AG04450 (cell line): Measurements from ENCODE around the gene COG1. TPM values are rescaled to one million over a fixed set of nuclear protein-coding genes. Genes with fewer than 3 reads are reported as not detected.

ENCODE experiments used
- CTCF ChIA-PET: fragments of 300-600, 350-600 bp; formaldehyde crosslinking; extraction: SDS; loops from one replicate; lab custom pipeline; 2022; ENCODE audit warnings: antibody characterized with exemption, inconsistent platforms; lab: Charles Lee
- POLR2A ChIA-PET: fragments of 350-600 bp; formaldehyde crosslinking; extraction: SDS; loops from one replicate; lab custom pipeline; 2021; ENCODE audit warnings: antibody characterized with exemption, inconsistent platforms; lab: Yijun Ruan, JAX
- DNase-seq: peaks from one replicate; pipeline ENCODE4 v3.0.0-alpha.2; 2011; ENCODE audit warnings: low read depth, low spot score
- H3K27ac ChIP-seq: one replicate; pipeline ENCODE4 v1.5.1; 2012; ENCODE audit warnings: low read depth, low read length, control low read depth
- H3K27me3 ChIP-seq: one replicate; pipeline ENCODE4 v1.6.0; 2012; ENCODE audit warnings: low read length; ENCODE audit not compliant: control insufficient read depth, insufficient read depth
- H3K4me3 ChIP-seq: 2 replicates; pipeline ENCODE4 v1.5.1; 2011; ENCODE audit warnings: mild to moderate bottlenecking, low read depth, low read length, control low read depth
- H3K9me3 ChIP-seq: 2 replicates; pipeline ENCODE4 v1.5.1; 2012; ENCODE audit warnings: low read length; ENCODE audit not compliant: control insufficient read depth, insufficient read depth
- polyA plus RNA-seq: library from polyadenylated mRNA; depleted of rRNA; stranded (reverse); fragments of >200 nt; gene quantifications from 2 replicates; pipeline ENCODE4 v1.2.3, GENCODE V29; 2011
- TF ChIP-seq, protein P1 (sequence below): IDR thresholded peaks from 2 replicates; pipeline ENCODE4 v1.5.1; 2011; ENCODE audit warnings: low read depth, low read length, control low read depth, inconsistent platforms

The COG1 gene
- polyA plus RNA-seq, 1 experiment, result 30.2 TPM

DNA sequence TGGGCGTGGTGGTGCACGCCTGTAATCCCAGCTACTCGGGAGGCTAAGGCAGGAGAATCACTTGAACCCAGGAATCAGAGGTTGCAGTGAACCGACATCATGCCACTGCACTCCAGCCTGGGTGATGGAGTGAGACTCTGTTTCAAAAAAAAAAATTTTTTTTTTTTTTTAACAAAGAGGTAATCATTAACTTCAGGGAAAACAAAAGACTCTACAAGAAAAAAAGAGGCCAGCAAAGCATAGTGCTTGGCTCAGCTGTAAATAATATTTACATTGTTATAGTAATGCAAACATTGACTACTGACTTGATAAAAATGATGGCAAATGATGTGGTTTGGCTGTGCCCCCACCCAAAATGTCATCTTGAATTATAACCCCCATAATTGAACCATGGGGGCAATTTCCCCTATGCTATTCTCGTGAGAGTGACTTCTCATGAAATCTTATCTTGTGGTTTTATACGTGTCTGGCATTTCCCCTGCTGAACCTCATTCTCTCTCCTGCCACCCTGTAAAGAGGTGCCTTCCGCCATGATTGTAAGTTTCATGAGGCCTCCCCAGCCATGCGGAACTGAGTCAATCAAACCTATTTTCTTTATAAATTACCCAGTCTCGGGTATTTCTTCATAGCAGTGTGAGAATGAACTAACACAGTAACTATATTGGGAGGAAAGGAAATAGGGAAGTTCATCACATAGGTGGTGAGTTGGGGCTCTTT lies 40.8 kb upstream of the COG1 start:
- ChIA-PET POLR2A (no interaction called here), CTCF (interaction anchor here (1.1 kb wide), 1 partner anchor 595 kb away, joined by 3 read pairs; no protein-coding TSS in a partner anchor)
- Histone ChIP-seq H3K4me3 (no peak overlapping the region), H3K27ac (no peak overlapping the region), H3K27me3 (peaks cover 5% of the 10 kb centered on the region), H3K9me3 (no peaks in the 10 kb centered on the region; the same call in none of the 2 replicates)
- TF ChIP-seq, protein P1, sequence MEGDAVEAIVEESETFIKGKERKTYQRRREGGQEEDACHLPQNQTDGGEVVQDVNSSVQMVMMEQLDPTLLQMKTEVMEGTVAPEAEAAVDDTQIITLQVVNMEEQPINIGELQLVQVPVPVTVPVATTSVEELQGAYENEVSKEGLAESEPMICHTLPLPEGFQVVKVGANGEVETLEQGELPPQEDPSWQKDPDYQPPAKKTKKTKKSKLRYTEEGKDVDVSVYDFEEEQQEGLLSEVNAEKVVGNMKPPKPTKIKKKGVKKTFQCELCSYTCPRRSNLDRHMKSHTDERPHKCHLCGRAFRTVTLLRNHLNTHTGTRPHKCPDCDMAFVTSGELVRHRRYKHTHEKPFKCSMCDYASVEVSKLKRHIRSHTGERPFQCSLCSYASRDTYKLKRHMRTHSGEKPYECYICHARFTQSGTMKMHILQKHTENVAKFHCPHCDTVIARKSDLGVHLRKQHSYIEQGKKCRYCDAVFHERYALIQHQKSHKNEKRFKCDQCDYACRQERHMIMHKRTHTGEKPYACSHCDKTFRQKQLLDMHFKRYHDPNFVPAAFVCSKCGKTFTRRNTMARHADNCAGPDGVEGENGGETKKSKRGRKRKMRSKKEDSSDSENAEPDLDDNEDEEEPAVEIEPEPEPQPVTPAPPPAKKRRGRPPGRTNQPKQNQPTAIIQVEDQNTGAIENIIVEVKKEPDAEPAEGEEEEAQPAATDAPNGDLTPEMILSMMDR, result no peak
- no peak for DNase-seq

DNA sequence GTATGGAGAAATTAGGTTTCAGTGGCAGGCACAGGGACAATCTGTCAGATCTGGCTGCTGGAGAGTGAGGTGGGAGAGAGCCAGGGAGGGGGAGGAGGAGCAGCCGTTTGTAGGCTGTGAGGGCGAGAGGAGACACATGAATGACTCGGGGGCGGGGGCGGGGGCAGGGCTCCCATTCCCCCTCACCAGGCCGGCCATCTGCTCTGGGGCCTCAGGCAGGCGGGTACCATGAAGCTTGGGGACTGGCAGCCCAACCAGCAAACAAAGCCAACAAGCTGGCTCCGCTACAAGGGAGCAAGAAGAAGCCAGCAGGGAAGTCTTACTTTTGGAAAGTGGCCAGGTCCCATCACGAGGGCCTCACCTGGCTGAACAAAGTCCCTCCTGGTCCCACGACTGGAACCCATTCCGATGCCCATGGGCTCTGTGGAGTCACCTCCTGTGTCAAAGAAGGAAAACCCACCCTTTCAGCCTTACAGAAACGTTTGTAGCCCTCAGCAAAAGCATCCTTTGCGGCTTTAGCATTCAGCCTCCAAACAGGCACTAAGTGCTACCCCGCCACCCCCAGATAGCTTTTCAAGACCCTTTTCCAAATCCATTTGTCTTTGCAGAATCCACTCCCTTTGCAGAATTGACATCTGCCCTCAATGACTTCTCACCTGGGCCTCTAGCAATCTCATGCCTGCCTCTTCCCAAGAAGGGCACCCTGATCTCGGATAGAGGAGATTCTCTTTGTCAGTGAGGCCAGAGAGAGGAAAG lies 37.3 kb upstream of the COG1 start:
- DNase-seq, result no peak
- H3K9me3 ChIP-seq, result no peaks in the 10 kb centered on the region; the same call in 1 of the 2 replicates
- ChIA-PET POLR2A (no interaction called here), CTCF (interaction anchor here (0.7 to 3.9 kb wide), 12 partner anchors 11 to 597 kb away, joined by 3 to 35 read pairs (median 4); partner anchors contain the start of gene SSTR2)
- H3K4me3 ChIP-seq, result no peak overlapping the region
- H3K27me3 ChIP-seq, result peaks cover 8% of the 10 kb centered on the region
- TF ChIP-seq, protein P1, result no peak
- H3K27ac ChIP-seq, result no peak overlapping the region

DNA sequence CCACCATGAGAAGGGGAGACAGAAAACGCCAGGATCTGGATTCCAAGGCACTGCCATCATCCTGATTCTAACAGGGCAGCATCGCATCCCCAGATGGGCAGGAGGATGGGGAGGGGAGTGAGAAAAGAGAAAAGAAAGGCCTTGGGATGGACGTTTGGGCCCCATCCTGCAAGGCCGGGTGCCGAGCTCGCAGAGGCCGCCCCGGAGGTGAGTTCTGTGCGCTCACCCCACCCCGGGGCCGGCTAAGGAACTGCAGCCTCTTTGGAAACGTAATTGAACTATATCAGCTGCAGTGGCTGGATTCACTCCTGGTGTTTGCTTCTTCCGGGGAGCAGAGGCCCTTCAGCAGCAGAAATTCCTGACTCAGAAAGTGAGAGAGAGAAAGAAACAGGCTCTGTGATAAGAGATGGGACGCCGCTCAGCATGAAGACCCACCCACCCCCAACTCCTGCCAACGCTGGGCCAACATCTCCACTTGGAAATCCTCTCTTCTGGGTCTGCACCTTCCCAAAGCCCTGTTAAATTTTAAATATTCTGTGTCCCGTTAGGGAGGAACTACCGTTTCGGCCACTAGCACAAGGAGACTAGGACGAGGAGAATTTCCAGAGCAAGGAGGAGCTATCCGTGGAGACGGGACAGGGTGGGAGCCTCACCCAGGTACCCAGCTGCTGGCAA lies 36.6 kb upstream of the COG1 start:
- DNase-seq, result peak; percentile 27
- H3K4me3 ChIP-seq, result no peak overlapping the region
- ChIA-PET CTCF (interaction anchor here (0.6 to 3.9 kb wide), 17 partner anchors 10 to 598 kb away, joined by 3 to 35 read pairs (median 4); partner anchors contain the start of gene SSTR2), POLR2A (no interaction called here)
- TF ChIP-seq, protein P1, result peak; percentile 85
- H3K27ac ChIP-seq, result no peak overlapping the region
- peaks cover 15% of the 10 kb centered on the region for H3K27me3 ChIP-seq
- H3K9me3 ChIP-seq, result no peaks in the 10 kb centered on the region; the same call in 1 of the 2 replicates

DNA sequence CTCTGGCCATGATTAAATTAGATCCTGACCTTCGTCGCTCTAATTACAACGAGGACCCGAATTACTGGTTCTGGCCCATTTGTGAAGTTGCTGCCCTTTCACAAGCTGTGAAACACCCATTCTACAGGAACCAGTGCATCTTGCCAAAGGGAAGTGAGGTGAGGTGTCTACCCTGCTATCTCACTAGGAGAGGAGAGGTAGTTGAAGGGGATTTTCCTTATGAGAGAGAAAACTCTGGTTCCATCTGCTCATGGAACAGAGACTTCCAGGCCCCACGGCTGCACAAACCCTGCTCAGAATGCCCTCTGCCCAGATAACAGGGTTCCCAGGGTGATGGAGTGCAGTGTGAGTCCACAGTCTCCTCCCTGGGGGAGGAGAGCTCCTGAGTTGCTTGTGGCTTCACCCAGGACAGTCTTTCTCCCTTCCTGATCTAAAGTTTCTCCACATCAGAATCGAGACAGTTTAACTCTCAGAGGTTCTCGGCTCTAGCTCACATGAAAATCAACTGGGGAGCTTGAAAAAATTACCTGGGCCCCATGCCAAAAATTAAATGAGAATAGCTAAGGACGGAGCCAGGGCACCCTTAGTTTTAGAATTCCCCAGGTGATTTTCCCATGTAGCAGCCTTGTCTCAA lies 35.9 kb upstream of the COG1 start:
- no peak overlapping the region for H3K4me3 ChIP-seq
- H3K9me3 ChIP-seq, result no peaks in the 10 kb centered on the region; the same call in 1 of the 2 replicates
- DNase-seq, result no peak
- H3K27me3 ChIP-seq, result peaks cover 21% of the 10 kb centered on the region
- POLR2A ChIA-PET, result no interaction called here
- TF ChIP-seq, protein P1, result no peak
- CTCF ChIA-PET, result interaction anchor here (0.5 to 3.9 kb wide), 15 partner anchors 9 to 598 kb away, joined by 3 to 35 read pairs (median 5); partner anchors contain the start of gene SSTR2
- H3K27ac ChIP-seq, result no peak overlapping the region
